ENCODE results near the gene KLHDC8A. TPM values are rescaled to one million over a fixed set of nuclear protein-coding genes. Genes with fewer than 3 reads are reported as not detected.
"Not testable (repeated sequence)": the region's sequence is repeated elsewhere in the genome, so short reads cannot be mapped to it uniquely, and the experiment has no call there.

Gene KLHDC8A
- total and polyA plus RNA-seq, 7 donors: 0.01 to 0.24 (median 0.03) TPM; not detected in 4

DNA sequence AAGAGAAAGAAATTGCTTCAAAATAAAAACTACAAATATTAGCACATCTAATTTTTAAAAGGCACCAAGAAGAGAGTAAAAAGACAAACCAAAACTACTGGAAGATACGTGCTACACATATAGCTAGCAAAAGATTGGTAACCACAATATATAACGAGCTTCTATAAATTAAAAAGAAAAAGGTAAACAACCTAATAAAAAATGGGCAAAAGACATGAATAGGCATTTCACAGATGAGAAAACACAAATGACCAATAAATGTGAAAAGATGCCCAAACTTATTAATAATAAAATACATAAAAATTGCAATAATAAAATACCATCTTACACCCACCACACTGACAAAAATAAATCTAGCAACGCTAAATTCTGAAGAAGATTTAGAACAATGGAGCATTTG, 38.9 kb upstream of the KLHDC8A start:
- intact Hi-C loops (cut with DNase I): loop anchor here (2.0 to 5.0 kb wide), 4 partner anchors 35 to 129 kb away; no protein-coding TSS in a partner anchor
- 68 to 79% (median 70%) methylated on average over 3 of the region's 3 CpGs for WGBS, 3 donors
- Histone ChIP-seq H3K27me3 (ENCODE audit: insufficient read depth in 3 of 3, low read length in 2 of 3) (peaks cover 0 to 10% (median 2%) of the 10 kb centered on the region in 3 donors), H3K4me1 (no peaks in the 10 kb centered on the region), H3K27ac (no peak overlapping the region), H3K36me3 (ENCODE audit: insufficient read depth in 1 of 2, low read depth in 1 of 2) (no peaks in the 10 kb centered on the region), H3K9me3 (no peaks in the 10 kb centered on the region), H3K4me3 (no peak overlapping the region)
- no peak for ATAC-seq
- TF ChIP-seq, protein P1, sequence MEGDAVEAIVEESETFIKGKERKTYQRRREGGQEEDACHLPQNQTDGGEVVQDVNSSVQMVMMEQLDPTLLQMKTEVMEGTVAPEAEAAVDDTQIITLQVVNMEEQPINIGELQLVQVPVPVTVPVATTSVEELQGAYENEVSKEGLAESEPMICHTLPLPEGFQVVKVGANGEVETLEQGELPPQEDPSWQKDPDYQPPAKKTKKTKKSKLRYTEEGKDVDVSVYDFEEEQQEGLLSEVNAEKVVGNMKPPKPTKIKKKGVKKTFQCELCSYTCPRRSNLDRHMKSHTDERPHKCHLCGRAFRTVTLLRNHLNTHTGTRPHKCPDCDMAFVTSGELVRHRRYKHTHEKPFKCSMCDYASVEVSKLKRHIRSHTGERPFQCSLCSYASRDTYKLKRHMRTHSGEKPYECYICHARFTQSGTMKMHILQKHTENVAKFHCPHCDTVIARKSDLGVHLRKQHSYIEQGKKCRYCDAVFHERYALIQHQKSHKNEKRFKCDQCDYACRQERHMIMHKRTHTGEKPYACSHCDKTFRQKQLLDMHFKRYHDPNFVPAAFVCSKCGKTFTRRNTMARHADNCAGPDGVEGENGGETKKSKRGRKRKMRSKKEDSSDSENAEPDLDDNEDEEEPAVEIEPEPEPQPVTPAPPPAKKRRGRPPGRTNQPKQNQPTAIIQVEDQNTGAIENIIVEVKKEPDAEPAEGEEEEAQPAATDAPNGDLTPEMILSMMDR (IDR thresholded peaks at IDR 0.05): no peak
- no peak for DNase-seq

DNA sequence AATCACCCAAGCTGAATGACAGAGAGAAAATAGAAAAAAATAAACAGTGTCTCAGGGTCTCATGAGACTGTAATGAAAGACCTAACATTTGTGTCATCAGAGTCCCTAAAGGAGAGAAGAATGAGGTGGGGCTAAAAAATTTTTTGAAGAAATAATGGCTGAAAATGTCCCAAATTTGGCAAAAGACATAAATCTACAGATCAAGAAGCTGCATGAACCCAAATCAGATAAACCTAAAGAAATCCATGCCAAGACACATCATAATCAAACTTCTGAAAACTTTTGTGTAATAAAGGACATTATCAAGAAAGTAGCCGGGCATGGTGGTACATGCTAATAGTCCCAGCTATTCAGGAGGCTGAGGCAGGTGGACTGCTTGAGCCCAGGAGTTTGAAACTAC, 35.9 kb upstream of the KLHDC8A start:
- no peak overlapping the region for H3K4me3 ChIP-seq
- ATAC-seq (no peak), DNase-seq (no peak)
- H3K27ac ChIP-seq: no peak overlapping the region
- TF ChIP-seq, protein P1 (IDR thresholded peaks at IDR 0.05): no peak
- no peaks in the 10 kb centered on the region for H3K9me3 ChIP-seq
- H3K36me3 ChIP-seq (ENCODE audit: insufficient read depth in 1 of 2, low read depth in 1 of 2): no peaks in the 10 kb centered on the region
- 75 to 85% (median 80%) methylated on average over 1 of the region's 1 CpG for WGBS, 3 donors
- peaks cover 0 to 11% (median 2%) of the 10 kb centered on the region in 3 donors for H3K27me3 ChIP-seq (ENCODE audit: insufficient read depth in 3 of 3, low read length in 2 of 3)
- intact Hi-C loops (cut with DNase I): no loop called here
- H3K4me1 ChIP-seq: no peaks in the 10 kb centered on the region

DNA sequence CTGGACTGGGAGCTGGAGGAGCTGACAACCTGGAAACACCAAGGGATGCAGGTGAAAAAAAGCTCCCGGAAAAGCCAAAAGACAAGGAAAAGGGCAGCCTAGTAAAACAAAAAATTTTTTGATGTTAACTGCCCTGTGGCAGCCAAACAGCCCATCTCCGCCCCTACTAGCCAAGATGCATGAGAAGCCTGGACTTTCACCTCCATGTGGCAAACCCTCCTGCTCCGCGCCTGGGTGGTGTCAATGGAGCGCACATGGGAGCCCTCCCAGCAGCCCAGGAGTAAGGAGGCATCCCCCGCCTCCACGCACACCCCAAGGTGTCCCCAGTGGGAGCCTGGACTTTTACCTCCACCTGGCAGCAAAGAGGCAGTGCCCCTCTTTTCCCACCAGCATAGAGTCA, 34.7 kb upstream of the KLHDC8A start:
- DNase-seq (no peak), ATAC-seq (no peak)
- intact Hi-C loops (cut with DNase I): no loop called here
- Histone ChIP-seq H3K27ac (no peak overlapping the region), H3K9me3 (no peaks in the 10 kb centered on the region), H3K36me3 (ENCODE audit: insufficient read depth in 1 of 2, low read depth in 1 of 2) (no peaks in the 10 kb centered on the region), H3K4me1 (no peaks in the 10 kb centered on the region), H3K27me3 (ENCODE audit: insufficient read depth in 3 of 3, low read length in 2 of 3) (peaks cover 0 to 11% (median 2%) of the 10 kb centered on the region in 3 donors), H3K4me3 (no peak overlapping the region)
- 82 to 94% (median 89%) methylated on average over 7 of the region's 7 CpGs for WGBS, 3 donors
- TF ChIP-seq, protein P1 (IDR thresholded peaks at IDR 0.05): no peak

DNA sequence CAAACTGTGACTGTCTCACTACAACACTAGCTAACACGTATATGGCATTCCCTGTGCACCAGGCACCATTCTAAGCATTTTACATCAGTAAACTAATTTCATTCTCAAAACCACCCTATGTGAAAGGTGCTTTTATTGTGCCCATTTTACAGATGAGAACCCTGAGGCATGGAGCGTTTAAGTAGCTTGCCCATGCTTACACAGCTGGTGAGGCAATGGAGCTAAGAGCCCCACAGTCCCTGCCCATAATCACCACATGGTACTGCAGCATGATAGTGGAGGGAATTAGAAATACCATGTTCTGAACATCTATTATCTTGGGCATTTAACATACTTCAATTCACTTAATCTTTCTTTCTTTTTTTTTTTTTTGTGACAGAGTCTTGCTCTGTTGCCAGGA, 31.1 kb upstream of the KLHDC8A start:
- TF ChIP-seq, protein P1 (IDR thresholded peaks at IDR 0.05): no peak
- no peaks in the 10 kb centered on the region for H3K36me3 ChIP-seq (ENCODE audit: insufficient read depth in 1 of 2, low read depth in 1 of 2)
- ATAC-seq (no peak), DNase-seq (no peak)
- no peak overlapping the region for H3K27ac ChIP-seq
- 90 to 94% (median 92%) methylated on average over 2 of the region's 2 CpGs for WGBS, 3 donors
- intact Hi-C loops (cut with DNase I): no loop called here
- H3K4me3 ChIP-seq: no peak overlapping the region
- peaks cover 0 to 11% (median 2%) of the 10 kb centered on the region in 3 donors for H3K27me3 ChIP-seq (ENCODE audit: insufficient read depth in 3 of 3, low read length in 2 of 3)
- no peaks in the 10 kb centered on the region for H3K4me1 ChIP-seq
- no peaks in the 10 kb centered on the region for H3K9me3 ChIP-seq

DNA sequence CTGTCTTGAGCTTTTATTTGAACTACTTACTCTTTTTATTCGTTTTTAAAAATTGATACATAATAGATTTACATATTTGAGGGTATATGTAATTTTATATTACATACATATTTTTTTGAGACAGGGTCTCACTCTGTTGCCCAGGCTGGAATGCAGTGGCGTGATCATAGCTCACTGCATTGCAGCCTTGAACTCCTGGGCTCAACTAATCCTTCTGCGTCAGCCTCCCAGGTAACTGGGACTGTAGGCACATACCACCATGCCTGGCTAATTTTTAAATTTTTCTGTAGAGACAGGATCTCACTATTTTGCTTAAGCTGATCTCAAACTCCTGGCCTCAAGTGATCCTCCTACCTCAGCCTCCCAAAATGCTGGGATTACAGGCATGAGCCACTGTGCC, 26.3 kb upstream of the KLHDC8A start:
- DNase-seq; H3K27ac ChIP-seq; H3K36me3 ChIP-seq (ENCODE audit: insufficient read depth in 1 of 2, low read depth in 1 of 2); intact Hi-C loops (cut with DNase I); H3K9me3 ChIP-seq; ATAC-seq; H3K4me3 ChIP-seq; H3K4me1 ChIP-seq: not testable (repeated sequence)
- peaks cover 0 to 31% (median 3%) of the 10 kb centered on the region in 3 donors for H3K27me3 ChIP-seq (ENCODE audit: insufficient read depth in 3 of 3, low read length in 2 of 3)
- WGBS, 3 donors: 86 to 93% (median 87%) methylated on average over 3 of the region's 3 CpGs

All from psoas muscle (tissue), 8 donors.